ENCODE measurements around the gene SLCO3A1. TPM values are rescaled to one million over a fixed set of nuclear protein-coding genes. Genes with fewer than 3 reads are reported as not detected.

The SLCO3A1 gene
- total RNA-seq, 1 donor from 2014 or later: 65.8 TPM

DNA sequence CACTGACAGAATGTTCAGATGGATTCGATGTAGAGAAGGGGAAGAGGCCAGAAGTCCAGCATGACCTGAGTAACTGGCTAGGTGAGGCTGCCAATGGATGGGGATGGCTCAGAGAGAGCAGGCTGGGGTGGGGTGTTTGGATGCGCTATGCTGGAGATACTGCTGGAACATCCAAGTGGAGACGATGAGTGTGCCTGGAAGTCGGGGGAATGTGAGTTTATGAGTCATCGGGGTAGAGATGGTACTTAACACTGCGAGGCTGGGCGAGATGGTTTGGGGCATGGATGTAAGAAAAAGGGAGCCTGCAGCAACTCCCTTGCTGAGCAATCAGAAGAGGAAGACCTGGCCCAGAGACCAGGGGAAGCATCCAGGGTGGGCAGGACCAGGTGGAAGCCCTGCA is 180.7 kb downstream of the SLCO3A1 start:
- no peaks in the 10 kb centered on the region for H3K27me3 ChIP-seq
- no peak overlapping the region for H3K4me3 ChIP-seq
- intact Hi-C loops (cut with DNase I): no loop called here
- no peak overlapping the region for H3K27ac ChIP-seq
- no peak for TF ChIP-seq POLR2AphosphoS5 (IDR thresholded peaks at IDR 0.05; ENCODE audit: insufficient read depth in 1 of 2, low read depth in 1 of 2)
- TF ChIP-seq POLR2A (IDR thresholded peaks at IDR 0.05): no peak
- TF ChIP-seq CTCF (IDR thresholded peaks at IDR 0.05): no peak
- DNase-seq (ENCODE audit: extremely low spot score in 2 of 2): no peak
- no peaks in the 10 kb centered on the region for H3K9me3 ChIP-seq
- H3K36me3 ChIP-seq: no peaks in the 10 kb centered on the region
- peaks cover 53% of the 10 kb centered on the region for H3K4me1 ChIP-seq

DNA sequence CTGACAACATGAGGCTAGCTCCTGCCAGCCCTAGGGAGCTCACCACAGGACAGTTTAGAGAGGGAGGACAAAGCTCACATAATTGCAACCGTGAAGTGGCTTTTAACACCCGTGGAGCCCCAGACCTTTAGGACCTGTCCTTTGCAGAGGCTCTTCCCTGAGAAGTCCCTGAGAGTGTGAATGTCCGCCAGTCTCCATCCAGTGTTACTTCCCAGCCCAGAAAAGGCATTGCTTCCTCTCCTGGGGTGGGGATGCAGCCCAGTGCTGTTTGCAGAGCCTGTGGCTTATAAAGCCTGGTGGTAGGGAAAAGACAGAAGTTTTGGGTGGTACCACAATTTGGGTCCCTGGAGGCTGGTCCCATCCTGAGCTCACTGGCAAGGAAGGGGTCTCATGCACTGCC is 182.0 kb downstream of the SLCO3A1 start:
- TF ChIP-seq POLR2A (IDR thresholded peaks at IDR 0.05): no peak
- Histone ChIP-seq H3K27ac (no peak overlapping the region), H3K4me3 (no peak overlapping the region), H3K4me1 (peaks cover 41% of the 10 kb centered on the region), H3K36me3 (no peaks in the 10 kb centered on the region), H3K9me3 (no peaks in the 10 kb centered on the region), H3K27me3 (no peaks in the 10 kb centered on the region)
- DNase-seq (ENCODE audit: extremely low spot score in 2 of 2): no peak
- intact Hi-C loops (cut with DNase I): no loop called here

GRCh38 chr15:92035961-92036360 is 182.5 kb downstream of the SLCO3A1 start:
- DNase-seq (ENCODE audit: extremely low spot score in 2 of 2): no peak
- Histone ChIP-seq H3K4me3 (no peak overlapping the region), H3K9me3 (no peaks in the 10 kb centered on the region), H3K27ac (no peak overlapping the region), H3K36me3 (no peaks in the 10 kb centered on the region), H3K27me3 (no peaks in the 10 kb centered on the region), H3K4me1 (peaks cover 37% of the 10 kb centered on the region)
- intact Hi-C loops (cut with DNase I): no loop called here
- no peak for TF ChIP-seq POLR2A (IDR thresholded peaks at IDR 0.05)
- no peak for TF ChIP-seq POLR2AphosphoS5 (IDR thresholded peaks at IDR 0.05; ENCODE audit: insufficient read depth in 1 of 2, low read depth in 1 of 2)
- TF ChIP-seq CTCF (IDR thresholded peaks at IDR 0.05): no peak

DNA sequence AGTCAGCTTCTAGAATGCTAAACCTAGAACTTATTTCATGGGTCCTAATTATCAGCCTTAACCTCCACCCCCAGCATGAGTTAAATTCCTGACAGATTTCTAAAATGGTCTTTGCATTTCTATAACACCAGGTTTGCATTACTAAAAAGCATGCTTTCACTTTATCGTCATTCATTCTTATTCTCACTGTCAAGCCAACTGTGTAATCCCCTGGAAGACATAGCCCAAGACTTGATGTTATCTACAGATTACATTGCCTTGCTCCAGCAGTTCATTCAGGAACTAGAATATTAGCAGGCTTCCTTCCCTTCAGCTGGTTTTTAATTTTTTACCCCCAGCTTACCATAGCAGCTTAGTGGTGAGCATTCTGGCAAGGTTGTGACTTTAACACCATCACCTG is 184.0 kb downstream of the SLCO3A1 start:
- TF ChIP-seq CTCF (IDR thresholded peaks at IDR 0.05) (no peak), POLR2AphosphoS5 (IDR thresholded peaks at IDR 0.05; ENCODE audit: insufficient read depth in 1 of 2, low read depth in 1 of 2) (no peak), POLR2A (IDR thresholded peaks at IDR 0.05) (no peak)
- intact Hi-C loops (cut with DNase I): no loop called here
- Histone ChIP-seq H3K4me1 (peaks cover 39% of the 10 kb centered on the region), H3K27ac (no peak overlapping the region), H3K27me3 (no peaks in the 10 kb centered on the region), H3K36me3 (no peaks in the 10 kb centered on the region), H3K4me3 (no peak overlapping the region), H3K9me3 (no peaks in the 10 kb centered on the region)
- DNase-seq (ENCODE audit: extremely low spot score in 2 of 2): no peak

GRCh38 chr15:92040350-92040749 is 186.8 kb downstream of the SLCO3A1 start:
- no peak overlapping the region for H3K4me3 ChIP-seq
- TF ChIP-seq POLR2A (IDR thresholded peaks at IDR 0.05) (no peak), POLR2AphosphoS5 (IDR thresholded peaks at IDR 0.05; ENCODE audit: insufficient read depth in 1 of 2, low read depth in 1 of 2) (no peak), CTCF (IDR thresholded peaks at IDR 0.05) (no peak)
- no peak overlapping the region for H3K27ac ChIP-seq
- no peaks in the 10 kb centered on the region for H3K27me3 ChIP-seq
- H3K4me1 ChIP-seq: peaks cover 38% of the 10 kb centered on the region
- no peak for DNase-seq (ENCODE audit: extremely low spot score in 2 of 2)
- intact Hi-C loops (cut with DNase I): no loop called here
- H3K9me3 ChIP-seq: no peaks in the 10 kb centered on the region
- no peaks in the 10 kb centered on the region for H3K36me3 ChIP-seq

- DNase-seq (ENCODE audit: extremely low spot score in 2 of 2): no peak
- Histone ChIP-seq H3K27ac (no peak overlapping the region), H3K9me3 (no peaks in the 10 kb centered on the region), H3K36me3 (no peaks in the 10 kb centered on the region), H3K4me3 (no peak overlapping the region), H3K4me1 (peaks cover 28% of the 10 kb centered on the region), H3K27me3 (no peaks in the 10 kb centered on the region)
- TF ChIP-seq CTCF (IDR thresholded peaks at IDR 0.05) (no peak), POLR2A (IDR thresholded peaks at IDR 0.05) (no peak)
- intact Hi-C loops (cut with DNase I): no loop called here
Observed at GRCh38 chr15:92041371-92041770, 187.9 kb downstream of the SLCO3A1 start.
